Astrocyte of the spinal cord (primary cell): ENCODE data around the gene MIEN1.

ENCODE experiments used
- DNase-seq: peaks from one replicate; pipeline ENCODE4 v3.0.0; 2011; ENCODE audit warnings: low read depth, low spot score
- H3K4me3 ChIP-seq: 2 replicates; pipeline ENCODE4 v1.5.1; 2011; ENCODE audit warnings: low read depth, mild to moderate bottlenecking, low read length, moderate library complexity
- in situ Hi-C: cut with HindIII; loops from 2 replicates; pipeline ENCODE4 v1.10.0; 2017; ENCODE audit warnings: low sequenced_read_pairs
- TF ChIP-seq, protein P1 (sequence below): IDR thresholded peaks from 2 replicates; pipeline ENCODE4 v1.5.1; 2012; ENCODE audit warnings: low read depth, mild to moderate bottlenecking, low read length, inconsistent platforms

MIEN1 gene

DNA sequence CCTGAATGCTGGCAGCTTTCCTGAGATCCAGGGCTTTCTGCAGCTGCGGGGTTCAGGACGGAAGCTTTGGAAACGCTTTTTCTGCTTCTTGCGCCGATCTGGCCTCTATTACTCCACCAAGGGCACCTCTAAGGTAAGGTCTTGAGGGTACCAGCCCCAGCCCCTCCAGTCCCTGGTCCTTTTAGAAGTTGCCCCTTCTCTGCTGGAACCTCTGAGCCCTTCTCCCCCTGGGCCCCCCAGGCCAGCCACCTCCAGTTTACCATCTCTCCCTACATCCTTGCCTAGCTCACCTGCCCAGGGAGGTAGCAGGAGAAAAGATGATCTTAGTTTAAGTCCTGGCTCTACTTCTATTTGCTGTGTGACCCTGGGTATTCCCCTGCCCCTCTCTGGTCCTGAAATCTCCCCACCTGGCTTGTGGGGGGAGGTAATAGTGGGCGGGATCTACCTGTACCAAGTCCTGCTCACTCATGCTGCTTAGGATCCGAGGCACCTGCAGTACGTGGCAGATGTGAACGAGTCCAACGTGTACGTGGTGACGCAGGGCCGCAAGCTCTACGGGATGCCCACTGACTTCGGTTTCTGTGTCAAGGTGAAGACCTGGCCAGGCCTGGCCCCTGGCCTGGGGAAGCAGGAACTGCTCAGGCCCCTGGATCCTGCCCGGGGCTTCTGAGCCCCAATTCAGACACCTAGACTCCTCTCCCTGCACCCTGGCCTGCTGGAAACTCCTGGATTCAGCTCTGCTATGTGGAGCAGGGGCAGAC lies 13.9 kb upstream of the MIEN1 start:
- no peak overlapping the region for H3K4me3 ChIP-seq
- in situ Hi-C loops: no loop called here
- TF ChIP-seq, protein P1, sequence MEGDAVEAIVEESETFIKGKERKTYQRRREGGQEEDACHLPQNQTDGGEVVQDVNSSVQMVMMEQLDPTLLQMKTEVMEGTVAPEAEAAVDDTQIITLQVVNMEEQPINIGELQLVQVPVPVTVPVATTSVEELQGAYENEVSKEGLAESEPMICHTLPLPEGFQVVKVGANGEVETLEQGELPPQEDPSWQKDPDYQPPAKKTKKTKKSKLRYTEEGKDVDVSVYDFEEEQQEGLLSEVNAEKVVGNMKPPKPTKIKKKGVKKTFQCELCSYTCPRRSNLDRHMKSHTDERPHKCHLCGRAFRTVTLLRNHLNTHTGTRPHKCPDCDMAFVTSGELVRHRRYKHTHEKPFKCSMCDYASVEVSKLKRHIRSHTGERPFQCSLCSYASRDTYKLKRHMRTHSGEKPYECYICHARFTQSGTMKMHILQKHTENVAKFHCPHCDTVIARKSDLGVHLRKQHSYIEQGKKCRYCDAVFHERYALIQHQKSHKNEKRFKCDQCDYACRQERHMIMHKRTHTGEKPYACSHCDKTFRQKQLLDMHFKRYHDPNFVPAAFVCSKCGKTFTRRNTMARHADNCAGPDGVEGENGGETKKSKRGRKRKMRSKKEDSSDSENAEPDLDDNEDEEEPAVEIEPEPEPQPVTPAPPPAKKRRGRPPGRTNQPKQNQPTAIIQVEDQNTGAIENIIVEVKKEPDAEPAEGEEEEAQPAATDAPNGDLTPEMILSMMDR: no peak
- no peak for DNase-seq

DNA sequence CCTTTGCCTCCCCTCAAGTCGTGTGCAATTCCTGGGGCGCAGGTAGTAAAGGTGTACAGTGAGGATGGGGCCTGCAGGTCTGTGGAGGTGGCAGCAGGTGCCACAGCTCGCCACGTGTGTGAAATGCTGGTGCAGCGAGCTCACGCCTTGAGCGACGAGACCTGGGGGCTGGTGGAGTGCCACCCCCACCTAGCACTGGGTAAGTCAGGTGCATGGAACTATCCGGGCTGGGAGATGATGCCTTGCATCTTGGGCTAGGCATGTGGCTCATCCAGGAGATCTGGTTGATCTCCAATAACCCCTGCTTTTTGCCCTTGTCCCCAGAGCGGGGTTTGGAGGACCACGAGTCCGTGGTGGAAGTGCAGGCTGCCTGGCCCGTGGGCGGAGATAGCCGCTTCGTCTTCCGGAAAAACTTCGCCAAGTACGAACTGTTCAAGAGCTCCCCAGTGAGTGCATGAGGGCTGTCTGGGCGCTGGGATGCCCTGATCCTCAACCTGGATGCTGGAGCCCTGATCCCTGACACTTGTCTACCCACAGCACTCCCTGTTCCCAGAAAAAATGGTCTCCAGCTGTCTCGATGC lies 12.6 kb upstream of the MIEN1 start:
- TF ChIP-seq, protein P1: no peak
- in situ Hi-C loops: no loop called here
- no peak for DNase-seq
- H3K4me3 ChIP-seq: no peak overlapping the region

DNA sequence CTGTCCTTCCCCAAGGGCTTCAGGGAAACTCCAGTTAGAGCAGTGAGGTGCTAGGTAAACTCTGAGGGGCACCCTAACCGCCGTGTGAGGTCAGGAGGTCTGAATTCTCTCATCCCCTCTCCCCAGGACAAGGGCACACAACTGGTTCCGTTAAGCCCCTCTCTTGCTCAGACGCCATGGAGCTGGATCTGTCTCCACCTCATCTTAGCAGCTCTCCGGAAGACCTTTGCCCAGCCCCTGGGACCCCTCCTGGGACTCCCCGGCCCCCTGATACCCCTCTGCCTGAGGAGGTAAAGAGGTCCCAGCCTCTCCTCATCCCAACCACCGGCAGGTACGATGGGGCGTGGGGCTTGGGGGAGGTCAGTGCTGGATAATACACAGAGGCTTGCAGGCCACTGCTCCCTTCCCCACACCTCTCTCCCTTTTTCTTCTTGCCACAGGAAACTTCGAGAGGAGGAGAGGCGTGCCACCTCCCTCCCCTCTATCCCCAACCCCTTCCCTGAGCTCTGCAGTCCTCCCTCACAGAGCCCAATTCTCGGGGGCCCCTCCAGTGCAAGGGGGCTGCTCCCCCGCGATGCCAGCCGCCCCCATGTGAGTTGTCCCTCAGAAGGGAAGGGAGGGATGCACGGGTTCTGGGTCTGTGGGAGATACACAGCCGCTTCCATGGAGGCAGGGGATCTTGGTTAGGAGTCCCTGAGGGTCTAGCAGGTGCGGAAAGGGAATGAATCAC lies 12.0 kb upstream of the MIEN1 start:
- in situ Hi-C loops: no loop called here
- H3K4me3 ChIP-seq: no peak overlapping the region
- TF ChIP-seq, protein P1: no peak
- DNase-seq: no peak

DNA sequence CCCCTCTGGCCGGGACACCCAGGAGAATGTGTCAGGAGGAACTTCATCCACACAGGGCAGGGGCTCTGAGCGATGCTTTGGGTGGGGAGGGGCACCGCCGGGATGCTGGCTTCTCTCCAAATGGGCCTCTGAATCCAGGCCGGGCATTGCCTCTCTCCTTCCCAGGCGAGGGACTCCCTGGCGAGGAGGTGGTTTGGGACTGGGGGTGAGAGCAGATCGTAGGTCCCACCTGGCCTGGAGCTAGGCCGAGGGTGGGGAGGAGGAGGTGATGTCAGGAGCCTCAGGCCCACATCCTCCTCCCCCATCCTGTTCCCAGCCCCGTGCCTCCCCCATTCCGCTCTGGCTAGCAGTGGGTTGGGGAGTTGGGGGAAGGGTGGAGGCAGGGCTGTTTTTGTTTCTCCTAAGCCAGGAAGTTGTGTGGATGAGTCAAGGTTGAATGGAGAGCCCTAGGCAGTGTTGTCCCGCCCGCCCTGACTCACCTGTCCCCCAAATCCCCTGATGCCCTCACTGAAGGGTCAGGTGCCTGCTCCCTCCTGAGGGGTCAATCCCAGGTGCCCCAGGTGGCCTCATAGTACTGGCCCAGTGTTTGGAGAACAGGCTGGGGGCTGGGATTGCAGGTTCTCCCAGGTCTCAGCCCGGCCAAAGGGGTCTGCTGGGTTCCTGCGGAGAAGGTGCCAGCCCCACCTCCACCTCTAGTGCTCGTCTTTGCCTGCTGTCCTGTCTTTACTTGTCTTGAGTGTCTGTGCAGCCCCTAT lies 10.2 kb upstream of the MIEN1 start:
- in situ Hi-C loops: no loop called here
- H3K4me3 ChIP-seq: no peak overlapping the region
- TF ChIP-seq, protein P1: no peak
- peak; percentile 32 for DNase-seq

DNA sequence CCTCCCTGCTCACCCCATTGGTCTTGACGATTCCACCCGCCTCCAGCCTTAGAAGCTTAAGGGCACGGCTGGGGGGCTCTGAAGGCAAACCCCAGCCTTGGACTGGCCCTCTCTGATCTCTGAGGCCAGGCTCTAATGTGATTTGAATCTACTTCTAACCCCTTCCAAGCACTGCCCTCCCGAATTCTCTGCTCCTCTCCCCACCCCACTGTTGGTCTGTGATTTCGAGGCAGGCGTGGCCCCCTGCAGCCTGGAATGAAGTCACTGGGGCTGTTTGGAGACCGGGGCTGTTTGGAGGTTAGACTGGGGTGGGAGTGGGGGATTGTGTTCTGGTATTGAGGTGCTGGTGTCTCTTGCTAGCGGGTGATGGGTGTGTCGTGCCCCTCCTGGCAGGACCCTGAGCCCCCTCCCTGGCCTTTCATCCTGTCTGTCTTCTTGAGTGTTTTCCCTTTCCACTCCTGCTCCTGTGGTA lies 9.6 kb upstream of the MIEN1 start:
- in situ Hi-C loops: no loop called here
- no peak for DNase-seq
- H3K4me3 ChIP-seq: no peak overlapping the region
- TF ChIP-seq, protein P1: peak; percentile 4
